Hematopoietic multipotent progenitor cell treated with erythropoietin and hydrocortisone succinate and interleukin-3 and kit ligand, for 17 days (in vitro differentiated cells): ENCODE data around the gene REL.
"Not testable (repeated sequence)": the region's sequence is repeated elsewhere in the genome, so short reads cannot be mapped to it uniquely, and the experiment has no call there.

Experiments used
- DNase-seq: peaks from one replicate; pipeline ENCODE4 v3.0.0-alpha.2; 2015; ENCODE audit warnings: low spot score

Gene REL

DNA sequence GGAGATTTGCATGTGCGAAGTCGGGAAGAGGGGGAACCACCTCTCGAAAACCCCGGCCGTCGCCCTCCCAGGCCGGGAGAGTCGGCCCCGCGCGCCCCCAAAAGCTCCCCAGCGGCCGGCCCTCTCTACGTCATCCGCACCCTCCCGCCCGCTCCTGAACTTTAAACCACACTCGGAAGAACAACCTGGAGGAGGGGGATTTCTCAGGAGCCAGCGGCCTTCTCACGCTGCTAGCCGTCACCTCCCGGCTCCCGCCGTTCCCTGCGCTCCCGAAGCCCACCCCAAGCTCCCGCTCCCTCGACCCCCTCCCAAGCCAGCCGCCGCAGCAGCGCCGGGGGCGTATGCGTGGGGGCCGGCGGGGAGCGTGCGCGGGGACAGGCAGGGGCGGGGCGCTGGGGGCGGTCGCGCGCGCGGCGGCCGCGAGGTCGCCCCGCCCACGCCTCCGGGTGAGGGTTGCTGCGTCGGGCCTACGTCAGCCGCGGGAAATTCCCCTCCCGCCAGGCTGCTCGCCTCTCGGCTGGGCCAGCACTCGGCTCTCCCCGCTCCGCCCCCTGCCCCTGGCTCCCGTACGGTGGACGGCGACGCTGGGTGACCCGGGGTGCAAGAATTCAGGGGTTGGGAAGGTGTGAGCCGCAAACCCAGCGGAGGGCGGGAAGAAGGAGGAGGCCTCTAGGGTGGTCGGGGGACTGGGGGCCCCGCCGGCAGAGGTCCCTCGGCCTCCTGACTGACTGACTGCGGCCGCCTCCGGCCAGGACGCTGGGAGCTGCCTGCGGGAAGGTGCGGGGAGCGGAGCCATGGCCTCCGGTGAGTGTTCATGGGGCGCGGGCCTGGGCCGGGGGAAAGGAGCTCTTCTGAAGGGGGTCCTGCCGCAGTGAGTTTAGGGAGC lies at the start of gene REL:
Gene REL, plus strand, starts transcription at position 528 of the 886 bp plus-strand sequence. Its CDS starts 267 bp downstream, at position 795.
- peak; percentile 89 for DNase-seq

DNA sequence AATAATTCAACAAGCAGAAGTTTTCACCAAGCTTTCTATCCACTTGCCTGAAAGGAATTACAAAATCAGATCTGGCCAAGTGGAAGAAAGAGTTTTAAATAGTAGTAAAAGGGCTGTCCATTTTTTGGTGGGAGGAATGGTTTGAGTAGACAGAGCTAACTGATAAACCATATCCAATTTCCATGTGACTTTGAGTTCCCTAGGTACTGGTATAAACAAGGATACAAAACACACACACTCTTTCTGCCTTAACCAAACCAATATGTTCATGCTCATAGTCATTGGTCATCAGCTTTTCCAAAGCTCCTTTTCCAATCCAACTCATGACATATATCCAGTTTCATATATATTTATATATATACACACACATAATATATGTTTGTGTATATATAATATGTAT lies 49.5 kb upstream of the REL start:
- DNase-seq: no peak

DNA sequence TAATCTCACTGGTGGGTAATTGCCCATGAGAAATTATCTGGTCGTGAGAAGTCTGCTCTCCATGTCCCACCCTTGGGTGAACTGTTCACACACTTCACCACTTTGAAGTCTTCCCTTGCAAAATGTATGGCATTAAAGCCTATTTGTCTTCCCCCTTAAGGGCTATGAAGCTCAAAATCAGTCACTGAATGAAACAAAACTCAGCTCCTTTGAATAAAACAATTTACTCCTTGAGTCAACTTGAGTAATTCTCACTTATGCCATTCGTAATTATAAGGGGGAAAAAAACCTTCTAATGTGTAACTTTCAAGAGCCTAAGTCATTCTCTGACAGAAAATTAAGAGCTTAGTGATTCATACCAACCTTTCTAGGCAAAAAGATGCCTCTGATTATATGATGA lies 48.8 kb upstream of the REL start:
- DNase-seq: no peak

DNA sequence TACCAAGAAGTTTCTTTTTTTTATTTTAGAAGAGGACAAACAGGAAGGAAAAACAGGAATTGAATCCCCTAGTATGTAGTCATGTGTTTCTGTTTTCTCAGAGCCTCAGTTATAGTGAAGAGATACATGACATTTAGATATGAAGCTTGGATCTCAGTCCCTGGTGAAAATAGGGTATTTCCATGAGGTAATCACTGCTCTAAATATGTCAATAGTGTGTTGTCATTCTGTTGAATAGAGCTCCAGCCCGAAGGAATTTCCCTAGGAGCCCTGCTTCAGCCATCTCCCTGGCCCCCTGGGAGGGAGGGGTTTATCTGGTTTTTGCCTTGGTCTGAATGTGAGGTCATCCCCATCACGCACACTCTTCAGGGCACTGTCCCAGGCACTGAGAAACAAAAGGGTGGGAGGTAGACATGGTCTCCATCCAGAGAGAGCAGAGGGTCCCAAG lies 47.1 kb upstream of the REL start:
- DNase-seq: no peak

DNA sequence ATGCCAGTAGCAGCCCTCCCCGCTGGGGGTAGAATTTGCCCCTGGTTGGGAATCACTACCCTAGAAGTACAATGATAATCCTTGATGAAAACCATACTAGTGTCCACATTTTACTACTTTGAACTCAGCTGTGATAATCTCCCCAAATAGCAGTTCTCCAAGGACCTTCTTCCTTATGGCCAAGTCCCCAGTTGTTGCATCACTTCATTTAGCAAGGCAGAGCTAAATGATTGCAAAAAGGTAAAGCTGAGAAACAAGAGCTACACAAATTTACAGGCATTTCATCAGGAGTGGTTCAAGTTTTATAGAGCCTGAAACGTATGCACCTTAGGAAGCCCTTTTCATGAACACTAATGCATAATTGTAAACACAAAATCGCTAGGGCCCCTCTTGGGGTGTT lies 44.9 kb upstream of the REL start:
- no peak for DNase-seq

DNA sequence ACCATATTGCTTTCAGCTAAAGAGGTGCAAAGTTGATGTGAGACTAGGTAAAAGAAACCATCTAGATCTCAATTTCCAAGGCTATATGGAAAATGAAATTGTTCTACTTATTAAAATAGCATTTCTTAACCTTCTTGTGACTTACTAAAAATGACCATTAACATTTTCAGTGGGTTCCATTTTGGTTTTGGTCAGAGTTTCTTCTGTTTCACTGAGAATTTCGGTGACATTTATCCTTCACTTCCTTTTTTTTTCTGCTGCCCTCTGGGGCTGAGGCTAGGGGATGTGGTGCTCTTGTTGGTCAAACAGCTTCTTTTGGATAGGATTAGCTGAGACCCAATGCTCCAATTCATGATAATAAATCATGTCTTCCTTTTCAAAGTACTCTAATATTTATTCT lies 44.3 kb upstream of the REL start:
- DNase-seq: no peak

DNA sequence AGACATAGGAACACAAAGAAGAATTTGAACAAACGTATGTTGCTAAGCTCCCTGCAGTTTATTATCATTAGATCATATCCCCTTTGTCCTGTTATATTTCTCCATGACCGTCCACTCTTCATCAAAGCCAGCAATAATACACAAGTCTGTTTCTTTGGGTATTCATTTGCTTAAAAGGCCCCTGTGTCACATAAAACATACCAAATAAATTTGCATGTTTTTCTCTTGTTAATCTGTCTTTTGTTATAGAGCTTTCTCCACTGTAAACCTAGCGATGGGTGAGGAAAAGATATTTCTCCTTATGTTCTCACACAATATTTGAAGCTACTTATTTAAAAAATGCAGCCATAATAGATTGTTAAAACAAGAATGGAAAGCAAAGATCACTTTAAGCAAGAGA lies 42.9 kb upstream of the REL start:
- DNase-seq: no peak

DNA sequence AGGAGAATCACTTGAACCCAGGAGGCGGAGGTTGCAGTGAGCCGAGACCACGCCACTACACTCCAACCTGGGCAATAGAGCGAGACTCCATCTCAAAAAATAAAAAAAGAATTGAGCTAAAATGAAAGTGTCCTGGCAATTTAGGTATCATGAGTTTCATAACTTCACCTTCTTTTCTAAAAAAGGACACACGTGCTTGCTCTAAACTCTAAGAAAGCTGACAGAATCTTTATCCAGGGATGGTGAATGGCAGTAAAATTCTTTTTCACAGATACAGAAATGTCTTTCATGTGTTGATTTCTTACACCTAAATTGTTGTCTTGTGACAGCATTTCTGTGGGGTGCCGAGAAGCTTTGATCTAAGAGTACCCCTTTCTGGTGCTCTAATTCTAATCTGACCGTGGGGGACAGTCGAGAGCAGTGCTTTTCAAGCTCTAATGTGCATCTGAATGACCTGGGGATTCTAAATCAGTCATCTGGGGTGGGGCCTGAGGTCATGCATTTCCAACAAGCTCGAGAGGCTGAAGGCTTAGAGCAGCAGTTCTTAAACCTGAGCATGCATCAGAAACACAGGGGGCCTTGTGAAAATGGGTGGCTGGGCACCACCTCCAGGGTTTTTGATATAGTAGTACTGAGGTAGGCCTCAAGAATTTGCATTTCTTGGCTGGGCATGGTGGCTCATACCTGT lies 42.1 kb upstream of the REL start:
- no peak for DNase-seq

DNA sequence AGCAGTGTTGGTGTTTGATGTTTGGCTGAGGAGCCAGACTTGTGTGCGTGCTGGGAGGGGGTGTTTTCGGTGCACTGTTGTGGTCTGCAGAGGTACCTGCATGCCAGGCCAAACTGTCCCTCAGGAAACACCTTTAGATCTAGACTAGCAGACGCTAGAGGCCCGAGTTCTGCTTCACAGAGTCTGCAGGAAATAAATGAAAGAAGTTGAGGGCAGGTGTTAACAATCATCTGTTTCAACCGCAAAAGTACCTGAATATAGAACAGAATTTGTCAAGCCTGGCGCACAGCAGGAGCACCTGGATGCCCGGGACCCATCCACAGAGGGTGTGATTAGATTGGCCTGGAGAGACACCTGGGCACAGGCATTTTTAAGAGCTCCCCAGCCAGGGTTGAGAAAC lies 40.5 kb upstream of the REL start:
- DNase-seq: no peak

DNA sequence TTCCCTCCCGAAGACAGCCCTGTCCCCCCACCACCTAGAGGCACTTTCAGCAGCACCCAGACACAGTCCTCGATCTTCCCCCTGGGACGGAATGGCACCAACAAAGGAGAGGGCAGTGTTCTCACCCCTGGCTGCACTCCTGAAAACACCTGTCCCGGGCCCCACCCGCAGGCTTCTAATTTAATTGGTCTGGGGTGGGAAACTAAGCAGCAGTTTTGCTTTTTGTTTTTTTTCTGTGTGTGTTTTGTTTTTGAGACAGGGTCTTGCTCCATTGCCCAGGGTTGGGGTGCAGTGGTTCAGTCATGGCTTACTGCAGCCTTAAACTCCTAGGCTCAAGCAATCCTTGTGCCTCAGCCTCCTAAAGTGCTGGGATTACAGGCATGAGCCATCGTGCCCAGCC lies 38.4 kb upstream of the REL start:
- no peak for DNase-seq

DNA sequence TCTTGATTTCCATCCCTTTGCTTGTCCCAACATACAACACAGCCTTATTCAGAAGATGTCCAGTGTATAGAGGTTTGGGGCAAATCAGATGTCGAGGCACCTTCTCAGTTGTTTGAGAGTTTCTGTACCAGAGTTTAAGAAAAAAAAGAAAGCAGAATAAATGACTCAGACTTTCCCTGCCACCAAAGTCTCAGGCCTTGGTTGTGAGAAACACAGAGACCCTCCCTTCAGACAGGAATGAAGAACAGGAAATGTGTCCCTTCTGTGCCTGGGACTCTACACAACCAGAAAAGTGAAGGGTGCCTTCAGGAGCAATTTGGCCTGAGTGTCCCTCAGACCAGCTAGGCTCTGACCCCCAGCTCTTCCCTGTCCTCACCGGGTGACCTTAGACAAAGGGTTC lies 37.3 kb upstream of the REL start:
- no peak for DNase-seq

DNA sequence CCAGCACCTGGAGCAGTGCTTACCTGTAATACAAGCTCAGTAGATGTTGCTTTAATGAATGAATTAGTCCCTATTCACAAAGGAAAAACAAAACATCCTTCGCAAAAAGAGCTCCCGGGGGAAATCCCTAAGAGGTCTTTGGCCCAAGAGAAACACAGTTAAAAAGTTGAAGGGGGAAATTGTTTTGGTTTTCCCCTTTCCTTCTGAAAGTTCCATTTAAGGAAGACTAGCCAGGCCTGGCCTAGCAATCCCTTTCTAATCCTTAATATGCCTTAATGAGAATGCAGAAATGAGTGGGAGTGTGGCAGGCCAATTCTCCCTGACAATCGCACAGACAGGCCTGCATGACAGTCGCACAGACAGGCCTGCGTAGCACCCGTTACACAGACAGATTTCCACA lies 33.5 kb upstream of the REL start:
- DNase-seq: no peak

DNA sequence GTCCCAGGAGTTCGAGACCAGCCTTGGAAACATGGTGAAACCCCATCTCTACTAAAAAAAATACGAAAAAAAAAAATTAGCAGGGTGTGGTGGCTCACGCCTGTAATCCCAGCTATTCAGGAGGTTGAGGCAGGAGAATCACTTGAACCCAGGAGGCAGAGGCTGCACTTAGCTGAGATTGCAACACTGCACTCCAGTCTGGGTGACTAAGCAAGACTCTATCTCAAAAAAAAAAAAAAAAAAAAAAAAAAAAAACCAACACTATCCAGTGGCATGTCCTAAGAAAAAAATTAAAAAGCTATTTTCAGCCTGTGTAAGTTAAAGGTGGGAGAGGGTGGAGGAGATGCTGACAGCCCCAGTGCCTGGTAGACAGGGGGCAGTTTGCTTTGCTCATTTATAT lies 32.2 kb upstream of the REL start:
- no peak for DNase-seq

DNA sequence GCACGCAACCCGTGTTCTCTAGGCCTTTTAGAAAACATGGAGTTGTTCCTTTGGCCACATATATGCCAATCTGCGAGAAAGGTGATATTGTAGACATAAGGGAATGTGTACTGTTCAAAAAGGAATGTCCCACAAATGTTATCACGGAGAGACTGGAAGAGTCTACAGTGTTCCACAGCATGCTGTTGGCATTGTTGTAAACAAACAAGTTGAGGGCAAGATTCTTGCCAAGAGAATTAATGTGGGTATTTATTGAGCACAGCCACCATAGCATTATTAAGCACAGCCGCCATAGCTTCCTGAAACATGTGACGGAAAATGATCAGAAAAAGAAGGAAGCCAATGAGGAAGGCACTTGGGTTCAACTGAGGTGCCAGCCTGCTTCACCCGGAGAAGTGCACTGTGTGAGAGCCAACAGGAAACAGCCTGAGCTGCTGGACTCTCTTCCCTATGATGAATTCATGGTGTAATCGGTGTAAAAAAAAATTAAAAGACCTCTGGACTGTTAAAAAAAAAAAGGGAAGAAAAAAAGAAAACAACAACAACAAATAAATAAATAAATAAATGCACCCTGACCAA lies 29.0 kb upstream of the REL start:
- DNase-seq: no peak

DNA sequence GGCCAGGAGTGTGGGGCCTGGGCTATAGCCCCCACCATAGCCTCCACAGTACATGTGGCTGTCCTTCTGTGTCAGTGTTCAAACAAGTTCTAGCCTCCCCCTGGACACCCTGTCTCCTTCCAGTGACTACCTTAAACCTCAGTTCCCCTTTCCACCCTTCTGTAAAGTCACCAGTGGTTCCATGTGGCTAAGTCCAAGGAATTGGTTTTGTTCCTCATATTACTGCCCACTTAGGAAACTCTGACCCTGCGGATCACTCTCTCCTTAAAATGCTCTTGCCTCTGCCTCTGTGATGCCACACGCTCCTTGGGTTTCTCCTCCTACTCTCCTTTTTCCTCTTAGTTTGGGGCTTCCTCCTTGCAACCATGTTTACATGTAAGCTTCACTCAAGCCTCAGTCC lies 27.8 kb upstream of the REL start:
- no peak for DNase-seq

DNA sequence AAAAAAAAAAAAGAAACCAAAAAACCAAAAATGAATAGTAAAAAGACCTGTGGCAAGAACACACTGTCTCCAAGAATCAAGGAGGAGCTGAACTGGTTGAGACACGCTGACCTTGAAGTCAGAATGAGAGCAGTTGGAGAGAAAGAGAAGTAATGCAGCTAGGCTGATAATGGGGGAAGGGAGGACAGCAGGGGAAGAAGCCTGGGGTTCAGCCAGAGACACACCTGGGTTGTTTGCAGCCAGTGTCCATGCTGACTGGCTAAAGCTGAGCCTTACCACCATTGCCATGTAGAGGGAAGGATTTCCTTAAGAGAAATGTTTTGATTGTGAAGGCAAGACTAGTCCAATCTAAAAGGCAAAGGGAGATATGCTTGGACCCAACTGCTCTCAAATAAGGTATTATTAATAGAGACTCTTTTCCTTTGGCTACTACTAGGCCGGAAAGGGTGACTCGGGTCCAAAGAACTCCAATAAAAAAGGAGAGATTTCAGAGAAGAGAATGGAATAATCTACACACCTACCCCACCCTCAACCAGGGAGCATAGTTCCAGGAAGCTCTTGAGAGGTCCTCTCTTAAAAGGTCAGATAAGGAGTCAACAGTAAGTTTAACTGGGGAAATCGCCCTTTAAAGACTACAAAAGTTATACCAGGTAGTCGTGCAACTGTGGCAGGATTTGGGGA lies 25.2 kb upstream of the REL start:
- no peak for DNase-seq

DNA sequence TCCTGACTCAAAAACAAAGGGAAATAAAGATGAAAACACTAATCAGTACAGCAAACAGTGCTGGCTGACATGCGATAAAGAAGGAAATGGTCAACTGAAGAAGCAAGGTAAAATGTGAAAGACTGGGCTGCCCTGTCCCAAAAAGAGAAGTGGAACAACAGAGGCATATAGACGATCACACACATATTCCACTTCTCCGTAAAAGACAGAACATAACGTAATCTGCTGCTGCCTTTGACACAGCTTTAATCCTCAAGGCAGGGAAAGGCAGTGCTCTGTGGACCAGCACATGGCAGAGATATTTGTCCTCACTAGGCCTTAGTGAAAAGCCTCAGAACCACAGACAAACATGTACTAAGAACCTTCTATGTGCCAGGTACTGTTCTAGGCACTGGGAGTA lies 24.3 kb upstream of the REL start:
- DNase-seq: no peak

DNA sequence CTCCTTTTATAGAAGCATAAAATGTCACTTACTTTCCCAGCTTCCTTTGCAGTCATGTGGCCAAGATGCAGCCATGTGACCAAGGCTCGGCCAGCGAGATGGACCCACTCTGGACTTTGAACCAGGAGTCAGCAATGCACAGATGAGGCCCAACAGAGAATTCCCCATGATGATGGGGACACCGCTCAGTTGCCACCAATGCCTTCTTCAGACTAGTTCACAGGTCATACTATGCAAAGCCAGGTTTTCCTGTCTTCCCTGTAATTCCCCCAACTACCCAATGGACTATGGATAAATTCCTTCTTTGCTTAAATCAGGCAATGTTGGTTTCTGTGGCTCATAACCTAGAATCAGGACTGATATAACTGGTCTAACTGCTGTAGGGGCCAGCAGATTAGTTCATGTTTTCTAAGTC lies 22.5 kb upstream of the REL start:
- DNase-seq: no peak

DNA sequence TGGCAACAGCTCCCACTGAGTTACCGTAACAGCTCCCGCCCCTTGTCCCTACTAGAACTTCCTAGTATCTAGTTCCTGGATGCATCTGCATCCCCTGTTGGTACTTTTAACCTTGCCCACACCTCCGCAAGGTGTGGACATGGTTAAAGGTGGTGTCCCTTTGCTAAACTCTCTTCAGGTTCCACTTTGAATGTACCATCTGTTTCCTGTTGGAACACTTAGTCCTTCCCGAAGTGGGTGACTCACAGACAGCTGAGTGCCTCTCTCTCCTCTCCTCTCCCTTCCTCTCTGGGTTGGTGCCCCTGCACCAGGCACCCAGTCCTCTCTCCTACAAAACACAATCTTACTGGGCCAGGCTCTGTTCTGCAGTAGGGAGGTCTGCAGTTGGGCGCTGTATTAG lies 19.6 kb upstream of the REL start:
- DNase-seq: no peak

DNA sequence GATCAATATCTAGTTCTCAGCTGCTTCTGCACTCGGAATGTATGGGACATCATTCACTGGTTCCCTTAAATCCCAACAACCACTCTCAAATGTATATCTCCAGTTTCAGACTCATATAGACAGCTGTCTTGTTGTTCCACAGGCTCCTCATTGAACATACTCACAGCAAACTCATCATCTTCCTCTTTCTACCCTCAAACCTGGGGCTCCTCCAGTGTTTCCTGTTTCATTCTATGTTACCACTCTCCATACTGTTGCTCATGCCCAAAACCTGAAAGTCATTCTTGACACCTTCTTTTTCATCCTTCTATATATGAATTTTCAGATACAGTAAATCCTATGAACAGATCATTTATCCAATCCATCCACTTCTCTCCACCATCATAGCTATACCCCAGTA lies 18.7 kb upstream of the REL start:
- no peak for DNase-seq

DNA sequence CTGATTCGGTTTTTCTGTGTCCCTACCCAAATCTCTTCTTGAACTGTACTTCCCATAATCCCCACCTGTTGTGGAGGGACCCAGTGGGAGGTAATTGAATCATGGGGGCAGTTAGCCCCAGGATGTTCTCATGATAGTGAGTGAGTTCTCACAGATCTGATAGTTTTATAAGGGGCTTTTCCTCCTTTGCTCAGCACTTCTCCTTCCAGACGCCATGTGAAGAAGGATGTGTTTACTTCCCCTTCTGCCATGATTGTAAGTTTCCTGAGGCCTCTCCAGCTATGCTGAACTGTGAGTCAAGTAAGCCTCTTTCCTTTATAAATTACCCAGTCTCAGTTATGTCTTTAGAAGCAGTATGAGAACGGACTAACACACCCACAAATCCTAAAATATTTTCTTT lies 16.0 kb upstream of the REL start:
- not testable (repeated sequence) for DNase-seq

DNA sequence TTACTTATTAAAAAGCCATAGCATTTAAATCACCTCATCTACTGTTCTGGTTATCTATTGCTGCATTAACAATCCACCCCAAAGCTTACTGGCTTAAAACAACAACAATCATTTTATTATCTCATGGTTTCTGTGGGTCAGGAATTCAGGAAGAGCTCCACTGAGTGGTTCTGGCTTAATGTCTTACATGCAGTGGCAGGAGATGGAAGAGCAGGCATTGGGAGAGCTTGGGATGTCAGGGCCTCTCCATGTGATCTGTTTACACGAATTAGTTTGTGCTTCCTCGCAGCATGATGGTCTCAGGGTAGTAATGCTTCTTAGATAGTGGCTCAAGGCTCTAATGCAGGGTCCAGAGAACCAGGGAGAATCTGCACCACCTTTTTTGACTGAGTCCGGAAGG lies 14.4 kb upstream of the REL start:
- no peak for DNase-seq

DNA sequence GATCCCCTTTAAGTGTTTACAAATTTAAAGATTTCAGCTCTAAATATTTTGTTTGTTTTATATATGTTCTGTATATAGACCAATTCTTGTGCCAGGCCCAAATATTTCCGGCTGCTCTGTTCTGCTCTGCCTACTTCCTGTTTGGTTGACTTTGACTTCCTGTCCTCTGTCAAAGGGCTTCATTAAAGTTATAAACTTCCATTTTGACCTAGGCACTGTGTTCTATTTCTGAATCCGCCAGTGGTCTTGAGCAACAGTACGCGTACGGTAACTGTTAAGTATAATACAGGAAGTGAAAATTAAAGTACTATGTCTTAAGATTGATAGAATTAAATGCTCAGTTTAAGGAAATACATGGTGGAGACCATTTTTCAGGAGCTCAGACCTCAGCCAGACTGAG lies 13.5 kb upstream of the REL start:
- DNase-seq: no peak
